H9 (cell line): ENCODE results near the gene IKBKG. TPM values are rescaled to one million over a fixed set of nuclear protein-coding genes. Genes with fewer than 3 reads are reported as not detected.

Experiments
- DNase-seq: peaks from one replicate; pipeline ENCODE4 v3.0.0-alpha.2; 2017
- H2AFZ ChIP-seq: one replicate; pipeline ENCODE4 v1.6.1; 2013; ENCODE audit warnings: mild to moderate bottlenecking, low read length, control low read depth, moderate library complexity
- H2AK5ac ChIP-seq: 2 replicates; pipeline ENCODE4 v1.6.1; 2013; ENCODE audit warnings: low read length, control low read depth, mixed read lengths; ENCODE audit not compliant: insufficient read length
- H2BK120ac ChIP-seq: one replicate; pipeline ENCODE4 v1.6.1; 2013; ENCODE audit warnings: low read depth, mild to moderate bottlenecking, low read length, control low read depth, inconsistent platforms; ENCODE audit not compliant: poor library complexity, severe bottlenecking
- H2BK12ac ChIP-seq: 2 replicates; pipeline ENCODE4 v1.6.1; 2013; ENCODE audit warnings: low read length, control low read depth, mixed read lengths, low read depth; ENCODE audit not compliant: insufficient read length
- H2BK15ac ChIP-seq: 2 replicates; pipeline ENCODE4 v1.6.1; 2013; ENCODE audit warnings: low read depth, low read length, control low read depth
- H2BK20ac ChIP-seq: one replicate; pipeline ENCODE4 v1.6.1; 2013; ENCODE audit warnings: low read depth, mild to moderate bottlenecking, low read length, control low read depth, inconsistent platforms; ENCODE audit not compliant: poor library complexity, severe bottlenecking
- H2BK5ac ChIP-seq: 2 replicates; pipeline ENCODE4 v1.6.1; 2013; ENCODE audit warnings: low read length, control low read depth, mixed read lengths; ENCODE audit not compliant: insufficient read length
- H3K14ac ChIP-seq: 2 replicates; pipeline ENCODE4 v1.6.1; 2013; ENCODE audit warnings: low read length, control low read depth; ENCODE audit not compliant: insufficient read depth
- H3K18ac ChIP-seq: 2 replicates; pipeline ENCODE4 v1.6.1; 2013; ENCODE audit warnings: low read depth, mild to moderate bottlenecking, mixed read lengths, low read length, control low read depth; ENCODE audit not compliant: insufficient read length
- H3K23ac ChIP-seq: 2 replicates; pipeline ENCODE4 v1.6.1; 2013; ENCODE audit warnings: low read length, control low read depth, mixed read lengths, low read depth; ENCODE audit not compliant: insufficient read length
- H3K23me2 ChIP-seq: 2 replicates; pipeline ENCODE4 v1.6.1; 2013; ENCODE audit warnings: low read depth, mild to moderate bottlenecking, mixed read lengths, low read length, control low read depth; ENCODE audit not compliant: insufficient read length, poor library complexity, severe bottlenecking
- H3K27ac ChIP-seq: 2 replicates; pipeline ENCODE4 v1.5.1; 2013; ENCODE audit warnings: low read length, control low read depth, mixed read lengths, low read depth; ENCODE audit not compliant: insufficient read length
- H3K27me3 ChIP-seq: 2 replicates; pipeline ENCODE4 v1.6.1; 2013; ENCODE audit warnings: low read length, control low read depth, inconsistent platforms; ENCODE audit not compliant: insufficient read depth
- H3K4ac ChIP-seq: 2 replicates; pipeline ENCODE4 v1.6.1; 2013; ENCODE audit warnings: low read depth, mild to moderate bottlenecking, control low read depth, inconsistent platforms, low read length, moderate library complexity
- H3K4me1 ChIP-seq: 2 replicates; pipeline ENCODE4 v1.6.1; 2013; ENCODE audit warnings: low read length, control low read depth, inconsistent platforms; ENCODE audit not compliant: insufficient read depth
- H3K4me2 ChIP-seq: 2 replicates; pipeline ENCODE4 v1.6.1; 2013; ENCODE audit warnings: low read length, control low read depth, mixed read lengths; ENCODE audit not compliant: insufficient read length, insufficient read depth
- H3K56ac ChIP-seq: 2 replicates; pipeline ENCODE4 v1.6.1; 2013; ENCODE audit warnings: low read depth, mild to moderate bottlenecking, mixed read lengths, low read length, control low read depth; ENCODE audit not compliant: insufficient read length
- H3K79me1 ChIP-seq: 2 replicates; pipeline ENCODE4 v1.6.1; 2013; ENCODE audit warnings: low read depth, mild to moderate bottlenecking, moderate library complexity, low read length, control low read depth, inconsistent platforms; ENCODE audit not compliant: insufficient read depth, poor library complexity, severe bottlenecking
- H3K79me2 ChIP-seq: 2 replicates; pipeline ENCODE4 v1.6.1; 2013; ENCODE audit warnings: low read length, control low read depth, inconsistent platforms; ENCODE audit not compliant: insufficient read depth
- H3K9ac ChIP-seq: 2 replicates; pipeline ENCODE4 v1.6.1; 2013; ENCODE audit warnings: low read length, control low read depth, mixed read lengths; ENCODE audit not compliant: insufficient read length; ENCODE audit errors: extremely low read depth
- H3K9me3 ChIP-seq: one replicate; pipeline ENCODE4 v1.6.1; 2013; ENCODE audit warnings: low read depth, low read length, inconsistent platforms; ENCODE audit not compliant: control insufficient read depth
- H3T11ph ChIP-seq: one replicate; pipeline ENCODE4 v1.6.1; 2013; ENCODE audit warnings: mild to moderate bottlenecking, low read length, control low read depth, inconsistent platforms
- H4K20me1 ChIP-seq: one replicate; pipeline ENCODE4 v1.6.1; 2013; ENCODE audit not compliant: control insufficient read depth, insufficient read length, insufficient read depth
- H4K5ac ChIP-seq: 2 replicates; pipeline ENCODE4 v1.6.1; 2013; ENCODE audit warnings: low read depth, mild to moderate bottlenecking, mixed read lengths, low read length, control low read depth; ENCODE audit not compliant: insufficient read length
- H4K8ac ChIP-seq: replicated peaks from 2 replicates; pipeline ENCODE4 v1.6.1; 2013; ENCODE audit warnings: low read length, control low read depth, mixed read lengths, low read depth; ENCODE audit not compliant: insufficient read length
- H4K91ac ChIP-seq: 2 replicates; pipeline ENCODE4 v1.6.1; 2013; ENCODE audit warnings: low read depth, mild to moderate bottlenecking, moderate library complexity, mixed read lengths, low read length, control low read depth; ENCODE audit not compliant: insufficient read length
- H3K27ac Mint-ChIP-seq, 3 experiments: 2 replicates in 2 of 3; 3 replicates in 1 of 3; pipeline ENCODE4 v1.8.0; 2020 to 2021; ENCODE audit warnings: mixed read lengths in 3 of 3, mild to moderate bottlenecking in 1 of 3, moderate library complexity in 1 of 3
- H3K27me3 Mint-ChIP-seq: 2 replicates; pipeline ENCODE4 v1.8.0; 2021; ENCODE audit warnings: low read depth, mild to moderate bottlenecking, moderate library complexity, mixed read lengths
- H3K36me3 Mint-ChIP-seq, 3 experiments: 2 replicates in 2 of 3; 3 replicates in 1 of 3; pipeline ENCODE4 v1.8.0; 2020 to 2021; ENCODE audit warnings: low read depth in 3 of 3, mixed read lengths in 3 of 3; ENCODE audit not compliant: insufficient read depth in 1 of 3
- H3K4me1 Mint-ChIP-seq, 2 experiments: 2 replicates each; pipeline ENCODE4 v1.8.0; 2020; ENCODE audit warnings: mixed read lengths in 2 of 2
- H3K4me3 Mint-ChIP-seq, 2 experiments: 2 replicates in 1 of 2; 3 replicates in 1 of 2; pipeline ENCODE4 v1.8.0; 2020 to 2021; ENCODE audit warnings: mild to moderate bottlenecking in 2 of 2, mixed read lengths in 2 of 2, moderate library complexity in 1 of 2
- H3K9me3 Mint-ChIP-seq, 2 experiments: 2 replicates in 1 of 2; 3 replicates in 1 of 2; pipeline ENCODE4 v1.8.0; 2020; ENCODE audit warnings: mild to moderate bottlenecking in 2 of 2, mixed read lengths in 2 of 2, moderate library complexity in 1 of 2
- WGBS: extraction: QIAGEN DNeasy Blood & Tissue Kit; methylation state at CpG from one replicate; pipeline ENCODE4 v1.1.7; 2013; ENCODE audit warnings: missing lambda C conversion rate, low lambda C conversion rate, mixed read lengths; ENCODE audit not compliant: insufficient read length; ENCODE audit errors: extremely low coverage; 5-methylcytosine and 5-hydroxymethylcytosine counted together
- total RNA-seq: library from RNA; stranded (reverse); gene quantifications from 2 replicates; pipeline ENCODE4 v1.2.1, GENCODE V29; 2021
- TF ChIP-seq, protein P1 (sequence below): fragments of 200-600 bp; sonication (generic); conservative IDR thresholded peaks from 3 replicates; pipeline ENCODE4 v1.8.0; 2021; ENCODE audit warnings: antibody characterized with exemption, mild to moderate bottlenecking

IKBKG gene
- total RNA-seq, 1 experiment from 2014 or later: 17.8 TPM

DNA sequence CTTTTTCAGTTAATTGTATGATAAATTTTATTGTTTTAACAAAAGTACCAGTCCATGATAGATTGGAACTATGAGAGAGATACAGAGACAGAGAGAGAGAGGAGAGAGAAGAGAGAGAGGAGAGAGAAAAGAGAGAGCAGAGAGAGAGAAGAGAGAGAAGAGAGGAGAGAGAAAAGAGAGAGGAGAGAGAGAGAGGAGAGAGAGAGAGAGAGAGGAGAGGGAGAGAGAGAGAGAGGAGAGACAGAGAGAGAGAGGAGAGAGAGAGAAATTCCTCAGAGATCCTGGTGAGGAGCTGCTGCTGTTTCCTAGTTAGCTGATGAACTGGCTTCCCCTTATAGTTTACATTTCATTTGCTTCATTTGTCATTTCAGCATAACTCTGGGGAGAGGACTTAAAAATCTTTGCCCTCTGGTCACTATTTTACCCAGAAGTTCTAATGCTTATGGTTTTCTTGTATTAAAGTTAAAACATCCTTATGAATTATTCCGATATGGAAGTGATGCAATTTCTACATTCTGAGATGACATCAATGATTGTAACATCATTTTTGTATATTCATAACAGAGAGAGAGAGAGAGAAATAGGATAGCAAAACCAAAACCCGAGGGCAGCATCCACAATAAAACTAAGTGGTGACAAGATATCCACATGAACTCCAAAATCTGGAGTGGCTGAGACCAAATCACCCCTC is 48.3 kb downstream of the IKBKG start:
- Histone ChIP-seq H3K27me3 (no peaks in the 10 kb centered on the region), H2BK15ac (no peak overlapping the region), H2AFZ (no peak overlapping the region), H3K4ac (no peak overlapping the region), H3K23ac (no peak overlapping the region), H4K91ac (no peak overlapping the region), H3K14ac (no peak overlapping the region), H2BK5ac (no peak overlapping the region), H3K4me1 (no peaks in the 10 kb centered on the region), H3K56ac (no peak overlapping the region), H3K18ac (no peak overlapping the region), H3T11ph (no peak overlapping the region), H2AK5ac (no peak overlapping the region), H4K8ac (no peak overlapping the region), H3K79me1 (no peaks in the 10 kb centered on the region), H3K27ac (peak overlapping the region; percentile 22), H2BK20ac (no peak overlapping the region), H4K5ac (no peak overlapping the region), H3K9me3 (peaks cover 63% of the 10 kb centered on the region), H3K4me2 (no peak overlapping the region), H3K79me2 (no peaks in the 10 kb centered on the region), H2BK120ac (no peak overlapping the region), H3K9ac (no peak overlapping the region), H3K23me2 (no peaks in the 10 kb centered on the region), H2BK12ac (no peak overlapping the region), H4K20me1 (no peaks in the 10 kb centered on the region)
- H3K4me3 Mint-ChIP-seq: no peak overlapping the region; a peak in 1 of 5 replicates
- peaks cover 21 to 23% (median 21%) of the 10 kb centered on the region in 3 experiments for H3K36me3 Mint-ChIP-seq
- H3K4me1 Mint-ChIP-seq: peaks cover 14 to 20% of the 10 kb centered on the region in 2 experiments
- H3K27ac Mint-ChIP-seq: peak overlapping the region; percentile 11 to 52 (median 44); a peak in 4 of 7 replicates
- H3K27me3 Mint-ChIP-seq: peaks cover 5% of the 10 kb centered on the region
- no peak for DNase-seq
- H3K9me3 Mint-ChIP-seq: peaks cover 88% of the 10 kb centered on the region in 2 experiments
- no CpG with 5 or more reads among the region's 2 CpGs for WGBS
- TF ChIP-seq, protein P1, sequence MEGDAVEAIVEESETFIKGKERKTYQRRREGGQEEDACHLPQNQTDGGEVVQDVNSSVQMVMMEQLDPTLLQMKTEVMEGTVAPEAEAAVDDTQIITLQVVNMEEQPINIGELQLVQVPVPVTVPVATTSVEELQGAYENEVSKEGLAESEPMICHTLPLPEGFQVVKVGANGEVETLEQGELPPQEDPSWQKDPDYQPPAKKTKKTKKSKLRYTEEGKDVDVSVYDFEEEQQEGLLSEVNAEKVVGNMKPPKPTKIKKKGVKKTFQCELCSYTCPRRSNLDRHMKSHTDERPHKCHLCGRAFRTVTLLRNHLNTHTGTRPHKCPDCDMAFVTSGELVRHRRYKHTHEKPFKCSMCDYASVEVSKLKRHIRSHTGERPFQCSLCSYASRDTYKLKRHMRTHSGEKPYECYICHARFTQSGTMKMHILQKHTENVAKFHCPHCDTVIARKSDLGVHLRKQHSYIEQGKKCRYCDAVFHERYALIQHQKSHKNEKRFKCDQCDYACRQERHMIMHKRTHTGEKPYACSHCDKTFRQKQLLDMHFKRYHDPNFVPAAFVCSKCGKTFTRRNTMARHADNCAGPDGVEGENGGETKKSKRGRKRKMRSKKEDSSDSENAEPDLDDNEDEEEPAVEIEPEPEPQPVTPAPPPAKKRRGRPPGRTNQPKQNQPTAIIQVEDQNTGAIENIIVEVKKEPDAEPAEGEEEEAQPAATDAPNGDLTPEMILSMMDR: no peak
